GM20000 (cell line): ENCODE measurements around the gene PAIP2.
A peak's percentile ranks its signal among the peaks of the same experiment; 100 is the strongest.

Source experiments
- DNase-seq: peaks from one replicate; pipeline ENCODE4 v3.0.0; 2012; ENCODE audit warnings: low spot score
- CTCF ChIP-seq: IDR thresholded peaks from 2 replicates; pipeline ENCODE4 v1.5.1; 2012; ENCODE audit warnings: mild to moderate bottlenecking, control low read depth; ENCODE audit errors: extremely low read depth, missing control alignments

PAIP2 gene

GRCh38 chr5:139341689-139342422 is at the start of gene PAIP2:
TSS of gene PAIP2 (plus strand) at chr5:139341854. CDS start at chr5:139363785, 21,931 bp downstream.
- peak; percentile 91 for DNase-seq
- peak; percentile 87 for TF ChIP-seq CTCF

- DNase-seq, result no peak
- no peak for TF ChIP-seq CTCF
Observed at GRCh38 chr5:139293202-139293506, 48.5 kb upstream of the PAIP2 start.

- DNase-seq, result peak; percentile 91
- no peak for TF ChIP-seq CTCF
Observed at GRCh38 chr5:139293507-139294373, 47.9 kb upstream of the PAIP2 start, which contains the start of gene MATR3. TSS of gene MATR3 (plus strand) at chr5:139293740. CDS start at chr5:139307416, 13,676 bp downstream.

- TF ChIP-seq CTCF, result peak; percentile 42
- peak; percentile 47 for DNase-seq
Observed at GRCh38 chr5:139294374-139295165, 47.1 kb upstream of the PAIP2 start.

- no peak for DNase-seq
- TF ChIP-seq CTCF, result no peak
Observed at GRCh38 chr5:139295346-139296057, 46.2 kb upstream of the PAIP2 start.

- DNase-seq, result no peak
- no peak for TF ChIP-seq CTCF
Observed at GRCh38 chr5:139296198-139296597, 45.5 kb upstream of the PAIP2 start.
